HG02970 (cell line): Measurements from ENCODE around the gene LCLAT1.

ENCODE experiments used
- ATAC-seq: cut with Tn5 transposase; IDR thresholded peaks from one replicate; pipeline ENCODE4 v1.9.1; 2021; ENCODE audit warnings: mild to moderate bottlenecking, moderate library complexity, moderate number of reproducible peaks; ENCODE audit not compliant: unreplicated experiment, low FRiP score

Gene LCLAT1

GRCh38 chr2:30662268-30663131 is 215.5 kb downstream of the LCLAT1 start:
- ATAC-seq, result no peak

- ATAC-seq, result no peak
These were observed 216.3 kb downstream of the LCLAT1 start for GRCh38 chr2:30663321-30663720.

GRCh38 chr2:30663806-30664205 is 216.8 kb downstream of the LCLAT1 start:
- ATAC-seq, result no peak

GRCh38 chr2:30664761-30665358 is 217.8 kb downstream of the LCLAT1 start:
- no peak for ATAC-seq

- ATAC-seq, result no peak
These were observed 218.8 kb downstream of the LCLAT1 start for GRCh38 chr2:30665761-30666265.

- no peak for ATAC-seq
These were observed 219.3 kb downstream of the LCLAT1 start for GRCh38 chr2:30666266-30666874.

- no peak for ATAC-seq
These were observed 223.4 kb downstream of the LCLAT1 start for GRCh38 chr2:30670453-30670852.

- no peak for ATAC-seq
These were observed 226.1 kb downstream of the LCLAT1 start for GRCh38 chr2:30673127-30673526.

- no peak for ATAC-seq
These were observed 228.7 kb downstream of the LCLAT1 start for GRCh38 chr2:30675758-30676157.

GRCh38 chr2:30677231-30677630 is 230.2 kb downstream of the LCLAT1 start:
- no peak for ATAC-seq

- no peak for ATAC-seq
These were observed 230.9 kb downstream of the LCLAT1 start for GRCh38 chr2:30677861-30678385.

GRCh38 chr2:30678410-30679137 is 231.5 kb downstream of the LCLAT1 start:
- ATAC-seq, result no peak

GRCh38 chr2:30679426-30680088 is 232.5 kb downstream of the LCLAT1 start:
- ATAC-seq, result no peak

GRCh38 chr2:30680121-30680520 is 233.1 kb downstream of the LCLAT1 start:
- no peak for ATAC-seq

- ATAC-seq, result no peak
These were observed 234.0 kb downstream of the LCLAT1 start for GRCh38 chr2:30681022-30681421.

- ATAC-seq, result no peak
These were observed 236.3 kb downstream of the LCLAT1 start for GRCh38 chr2:30683236-30683956.

GRCh38 chr2:30684026-30684425 is 237.0 kb downstream of the LCLAT1 start:
- no peak for ATAC-seq

GRCh38 chr2:30684516-30684915 is 237.5 kb downstream of the LCLAT1 start:
- no peak for ATAC-seq

GRCh38 chr2:30684996-30685395 is 237.9 kb downstream of the LCLAT1 start:
- no peak for ATAC-seq
